A673 (cell line): ENCODE measurements around the gene GON7. TPM values are rescaled to one million over a fixed set of nuclear protein-coding genes. Genes with fewer than 3 reads are reported as not detected.
A peak's percentile ranks its signal among the peaks of the same experiment; 100 is the strongest.

Experiments used
- BruUV-seq: library from RNA; stranded (reverse); fragments of 400-500 nt; replicated peaks from 2 replicates; lab custom pipeline; 2021; lab: Mats Ljungman, UMichigan
- CTCF ChIA-PET: fragments of 300-600 bp; sonication (Branson Sonifier 250); formaldehyde crosslinking; loops from one replicate; lab custom pipeline; 2022; ENCODE audit warnings: antibody characterized with exemption; lab: Charles Lee
- POLR2A ChIA-PET: fragments of 300-600 bp; sonication (Branson Sonifier 250); formaldehyde crosslinking; loops from one replicate; lab custom pipeline; 2022; ENCODE audit warnings: antibody characterized with exemption; ENCODE audit not compliant: low non-redundant PET; lab: Charles Lee
- DNase-seq: peaks from one replicate; pipeline ENCODE4 v3.0.0-alpha.2; 2015; ENCODE audit warnings: low spot score
- H3K27ac ChIP-seq: fragments of 200-600 bp; sonication (generic); 2 replicates; pipeline ENCODE4 v1.5.1; 2016; ENCODE audit warnings: mixed run types, low read depth, mild to moderate bottlenecking, mixed read lengths, antibody characterized with exemption, low read length; ENCODE audit not compliant: poor library complexity, severe bottlenecking
- H3K27me3 ChIP-seq: fragments of 200-600 bp; sonication (generic); replicated peaks from 2 replicates; pipeline ENCODE4 v1.6.1; 2017; ENCODE audit warnings: mixed run types, low read depth, mild to moderate bottlenecking, mixed read lengths, antibody characterized with exemption, low read length; ENCODE audit not compliant: insufficient read depth, poor library complexity
- H3K36me3 ChIP-seq: fragments of 200-600 bp; sonication (generic); 2 replicates; pipeline ENCODE4 v1.6.1; 2016; ENCODE audit warnings: mixed run types, mild to moderate bottlenecking, mixed read lengths, antibody characterized with exemption, low read length; ENCODE audit not compliant: insufficient read depth, poor library complexity, severe bottlenecking
- H3K4me1 ChIP-seq: fragments of 200-600 bp; sonication (generic); 2 replicates; pipeline ENCODE4 v1.6.1; 2017; ENCODE audit warnings: mixed run types, mild to moderate bottlenecking, mixed read lengths, antibody characterized with exemption, low read length; ENCODE audit not compliant: insufficient read depth, poor library complexity, severe bottlenecking
- H3K4me3 ChIP-seq: fragments of 200-600 bp; sonication (generic); 2 replicates; pipeline ENCODE4 v1.5.1; 2016; ENCODE audit warnings: low read depth, mixed run types, mild to moderate bottlenecking, mixed read lengths, low read length; ENCODE audit not compliant: poor library complexity, severe bottlenecking
- H3K9me3 ChIP-seq: fragments of 200-600 bp; sonication (generic); 2 replicates; pipeline ENCODE4 v1.6.1; 2016; ENCODE audit warnings: mixed run types, low read depth, mild to moderate bottlenecking, mixed read lengths, antibody characterized with exemption, low read length; ENCODE audit not compliant: poor library complexity, severe bottlenecking
- EZH2 ChIP-seq: fragments of 200-600 bp; sonication (generic); IDR thresholded peaks from 2 replicates; pipeline ENCODE4 v1.6.1; 2017; ENCODE audit warnings: borderline replicate concordance, low read depth, mild to moderate bottlenecking, mixed read lengths, antibody characterized with exemption, low read length; ENCODE audit not compliant: poor library complexity, severe bottlenecking
- intact Hi-C: fragments of 100-400 bp; cut with micrococcal nuclease; formaldehyde crosslinking; loops from one replicate; pipeline ENCODE4 v1.10.0; 2022; ENCODE audit not compliant: unreplicated experiment
- total RNA-seq: library from RNA; stranded (reverse); gene quantifications from 2 replicates; pipeline ENCODE4 v1.2.3, GENCODE V29; 2021
- TF ChIP-seq, protein P1 (sequence below): fragments of 300-800, 200-600 bp; sonication (generic); conservative IDR thresholded peaks from 2 replicates; pipeline ENCODE4 v1.5.1; 2017; ENCODE audit warnings: low read depth, mild to moderate bottlenecking, antibody characterized with exemption, low read length, moderate library complexity, mixed read lengths

Gene GON7
- total RNA-seq, 1 experiment from 2014 or later: 24.1 TPM

DNA sequence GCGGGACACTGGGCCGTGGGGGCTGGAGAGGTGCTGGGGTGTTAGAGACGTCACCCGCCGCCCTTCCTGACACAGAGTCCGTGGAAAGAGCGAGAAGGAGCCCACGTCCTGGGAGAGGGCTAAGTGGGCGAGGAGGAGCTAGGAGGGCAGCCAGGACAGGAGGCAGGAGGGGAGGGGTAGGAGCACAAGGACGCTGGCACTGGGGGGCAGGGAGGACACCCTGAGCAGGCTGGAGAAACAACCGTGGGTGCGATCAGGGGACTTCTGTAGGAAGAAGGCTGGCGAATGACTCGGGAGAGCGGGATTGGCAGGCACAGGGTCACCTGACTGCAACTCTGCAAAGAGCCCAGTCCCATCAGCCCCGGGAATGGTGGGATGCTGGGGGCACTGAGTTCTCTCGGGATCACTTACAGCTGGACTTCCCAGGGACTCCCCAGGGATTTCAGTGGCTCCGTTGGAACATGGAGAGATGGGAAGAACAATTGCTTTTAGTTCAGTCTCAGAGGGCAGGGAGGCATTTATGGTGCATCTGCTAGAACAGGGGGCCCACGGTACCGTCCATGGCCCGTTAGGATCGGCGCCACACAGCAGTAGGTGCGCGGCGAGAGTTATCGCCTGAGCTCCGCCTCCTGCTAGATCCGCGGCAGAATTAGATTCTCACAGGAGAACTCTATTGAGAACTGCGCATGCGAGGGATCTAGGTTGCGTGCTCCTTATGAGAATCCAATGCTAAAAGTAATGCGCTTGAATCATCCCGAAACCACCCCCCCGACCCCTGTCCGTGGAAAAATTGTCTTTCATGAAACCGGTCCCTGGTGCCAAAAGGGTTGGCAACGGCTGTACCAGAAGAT, 24.5 kb upstream of the GON7 start:
- no peak for TF ChIP-seq EZH2
- Histone ChIP-seq H3K27ac (peak overlapping the region; percentile 57), H3K36me3 (peaks cover 12% of the 10 kb centered on the region), H3K4me1 (no peaks in the 10 kb centered on the region), H3K4me3 (peak overlapping the region; percentile 43), H3K27me3 (no peaks in the 10 kb centered on the region), H3K9me3 (no peaks in the 10 kb centered on the region)
- intact Hi-C loops: loop anchor here (5.0 to 10.0 kb wide), 2 partner anchors 311 to 383 kb away; no protein-coding TSS in a partner anchor
- ChIA-PET POLR2A (interaction anchor here (0.5 kb wide), 1 partner anchor 27 kb away, joined by 3 read pairs; no protein-coding TSS in a partner anchor), CTCF (interaction anchor here (0.5 kb wide), 2 partner anchors 18 to 72 kb away, joined by 4 to 7 read pairs; no protein-coding TSS in a partner anchor)
- peak; percentile 68 for DNase-seq
- no TSS peak for BruUV-seq

GRCh38 chr14:93230539-93230938, 23.7 kb upstream of the GON7 start:
- ChIA-PET POLR2A (no interaction called here), CTCF (no interaction called here)
- Histone ChIP-seq H3K4me3 (peak overlapping the region; percentile 43), H3K27me3 (no peaks in the 10 kb centered on the region), H3K36me3 (peaks cover 20% of the 10 kb centered on the region), H3K4me1 (no peaks in the 10 kb centered on the region), H3K27ac (no peak overlapping the region), H3K9me3 (no peaks in the 10 kb centered on the region)
- no peak for DNase-seq
- TF ChIP-seq, protein P1, sequence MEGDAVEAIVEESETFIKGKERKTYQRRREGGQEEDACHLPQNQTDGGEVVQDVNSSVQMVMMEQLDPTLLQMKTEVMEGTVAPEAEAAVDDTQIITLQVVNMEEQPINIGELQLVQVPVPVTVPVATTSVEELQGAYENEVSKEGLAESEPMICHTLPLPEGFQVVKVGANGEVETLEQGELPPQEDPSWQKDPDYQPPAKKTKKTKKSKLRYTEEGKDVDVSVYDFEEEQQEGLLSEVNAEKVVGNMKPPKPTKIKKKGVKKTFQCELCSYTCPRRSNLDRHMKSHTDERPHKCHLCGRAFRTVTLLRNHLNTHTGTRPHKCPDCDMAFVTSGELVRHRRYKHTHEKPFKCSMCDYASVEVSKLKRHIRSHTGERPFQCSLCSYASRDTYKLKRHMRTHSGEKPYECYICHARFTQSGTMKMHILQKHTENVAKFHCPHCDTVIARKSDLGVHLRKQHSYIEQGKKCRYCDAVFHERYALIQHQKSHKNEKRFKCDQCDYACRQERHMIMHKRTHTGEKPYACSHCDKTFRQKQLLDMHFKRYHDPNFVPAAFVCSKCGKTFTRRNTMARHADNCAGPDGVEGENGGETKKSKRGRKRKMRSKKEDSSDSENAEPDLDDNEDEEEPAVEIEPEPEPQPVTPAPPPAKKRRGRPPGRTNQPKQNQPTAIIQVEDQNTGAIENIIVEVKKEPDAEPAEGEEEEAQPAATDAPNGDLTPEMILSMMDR: no peak
- TF ChIP-seq EZH2: no peak
- intact Hi-C loops: loop anchor here (5.0 to 10.0 kb wide), 2 partner anchors 312 to 384 kb away; no protein-coding TSS in a partner anchor
- BruUV-seq: no TSS peak

- ChIA-PET POLR2A (no interaction called here), CTCF (no interaction called here)
- Histone ChIP-seq H3K36me3 (peaks cover 27% of the 10 kb centered on the region), H3K4me3 (no peak overlapping the region), H3K27ac (no peak overlapping the region), H3K27me3 (no peaks in the 10 kb centered on the region), H3K4me1 (no peaks in the 10 kb centered on the region), H3K9me3 (no peaks in the 10 kb centered on the region)
- intact Hi-C loops: no loop called here
- DNase-seq: no peak
- TF ChIP-seq, protein P1: no peak
- no peak for TF ChIP-seq EZH2
- BruUV-seq: no TSS peak
Observed at GRCh38 chr14:93228550-93228949, 21.7 kb upstream of the GON7 start.
